B cell (primary cell): ENCODE measurements around the gene OLFML2B. TPM values are rescaled to one million over a fixed set of nuclear protein-coding genes. Genes with fewer than 3 reads are reported as not detected.

Experiments
- ATAC-seq: fragments of 200-7000 bp; cut with Tn5 transposase; one replicate; pipeline ENCODE4 v1.10.0; 2021; ENCODE audit warnings: low read depth, mild to moderate bottlenecking, moderate number of reproducible peaks, moderate library complexity
- CTCF ChIA-PET: fragments of 350-600 bp; sonication (Branson Sonifier 250); formaldehyde crosslinking; loops from one replicate; lab custom pipeline; 2021; ENCODE audit warnings: antibody characterized with exemption, inconsistent platforms; lab: Charles Lee
- POLR2A ChIA-PET: fragments of 350-600 bp; sonication (Branson Sonifier 250); formaldehyde crosslinking; loops from one replicate; lab custom pipeline; 2021; ENCODE audit warnings: antibody characterized with exemption; lab: Charles Lee
- DNase-seq: peaks from one replicate; pipeline ENCODE4 v3.0.0; 2013
- H2AFZ ChIP-seq: 2 replicates; pipeline ENCODE4 v1.6.1; 2012; ENCODE audit warnings: mild to moderate bottlenecking, low read depth, low read length; ENCODE audit not compliant: insufficient read depth, poor library complexity, severe bottlenecking
- H3K27ac ChIP-seq, 2 donors: 1 replicate in 1 of 2; 2 replicates in 1 of 2; pipeline ENCODE4 v1.5.1; 2012 to 2013; ENCODE audit warnings: low read length in 2 of 2, mild to moderate bottlenecking in 2 of 2, moderate library complexity in 1 of 2
- H3K27me3 ChIP-seq, 4 experiments: fragments of 200-600 bp in 1 of 4; sonication (generic) in 1 of 4; replicated peaks in 1 of 4; 1 replicate in 2 of 4; 2 replicates in 2 of 4; pipeline versions ENCODE4 v1.6.1 to v1.7.0; 2013 to 2016; ENCODE audit warnings: low read length in 3 of 4, mild to moderate bottlenecking in 2 of 4, mixed read lengths in 1 of 4, moderate library complexity in 1 of 4; ENCODE audit not compliant: insufficient read depth in 4 of 4, control insufficient read depth in 3 of 4; ENCODE audit errors: control extremely low read depth in 1 of 4
- H3K36me3 ChIP-seq, 2 experiments: replicated peaks in 1 of 2; 1 replicate in 1 of 2; 2 replicates in 1 of 2; pipeline versions ENCODE4 v1.6.1 to v1.7.1; 2013; ENCODE audit warnings: low read length in 1 of 2; ENCODE audit not compliant: insufficient read depth in 2 of 2, control insufficient read depth in 1 of 2; ENCODE audit errors: control extremely low read depth in 1 of 2, extremely low read depth in 1 of 2
- H3K4me1 ChIP-seq, 2 donors: fragments of 200-600 bp in 1 of 2; sonication (generic) in 1 of 2; 1 replicate in 1 of 2; 2 replicates in 1 of 2; pipeline versions ENCODE4 v1.5.1 to v1.6.1; 2013 to 2017; ENCODE audit warnings: low read length in 2 of 2; ENCODE audit not compliant: control insufficient read depth in 2 of 2, insufficient read depth in 2 of 2
- H3K4me2 ChIP-seq: replicated peaks from 2 replicates; pipeline ENCODE3; 2012; ENCODE audit warnings: mild to moderate bottlenecking, low read depth, low read length; ENCODE audit not compliant: poor library complexity, severe bottlenecking
- H3K4me3 ChIP-seq, 5 experiments: fragments of 200-600 bp in 1 of 5; sonication (generic) in 1 of 5; 1 replicate in 3 of 5; 2 replicates in 2 of 5; pipeline versions ENCODE4 v1.5.1 to v1.7.0; 2011 to 2016; ENCODE audit warnings: low read length in 4 of 5, mild to moderate bottlenecking in 4 of 5, low read depth in 2 of 5, control low read depth in 1 of 5, moderate library complexity in 1 of 5; ENCODE audit not compliant: insufficient read depth in 1 of 5; ENCODE audit errors: control extremely low read depth in 1 of 5, extremely low read depth in 1 of 5
- H3K79me2 ChIP-seq: fragments of 200-600 bp; sonication (generic); one replicate; pipeline ENCODE4 v1.6.0; 2016; ENCODE audit warnings: low read length; ENCODE audit not compliant: control insufficient read depth, insufficient read depth
- H3K9ac ChIP-seq: fragments of 200-600 bp; sonication (generic); 2 replicates; pipeline ENCODE4 v1.6.1; 2017; ENCODE audit warnings: mild to moderate bottlenecking, low read length, moderate library complexity
- H3K9me3 ChIP-seq, 3 donors: one replicate each; pipeline versions ENCODE4 v1.6.1 to v1.7.1; 2013; ENCODE audit warnings: low read length in 2 of 3; ENCODE audit not compliant: control insufficient read depth in 2 of 3, insufficient read depth in 1 of 3; ENCODE audit errors: control extremely low read depth in 1 of 3
- H4K20me1 ChIP-seq: 2 replicates; pipeline ENCODE4 v1.6.0; 2012; ENCODE audit warnings: mild to moderate bottlenecking, low read length; ENCODE audit not compliant: insufficient read depth, control insufficient read depth, poor library complexity, severe bottlenecking
- H3K27ac Mint-ChIP-seq: one replicate; pipeline ENCODE4 v1.8.0; 2021; ENCODE audit warnings: mixed read lengths
- H3K27me3 Mint-ChIP-seq: one replicate; pipeline ENCODE4 v1.8.0; 2021; ENCODE audit warnings: mixed read lengths
- H3K4me1 Mint-ChIP-seq: one replicate; pipeline ENCODE4 v1.8.0; 2021; ENCODE audit warnings: mixed read lengths
- H3K4me3 Mint-ChIP-seq: one replicate; pipeline ENCODE4 v1.8.0; 2021; ENCODE audit warnings: mixed read lengths
- H3K9me3 Mint-ChIP-seq: one replicate; pipeline ENCODE4 v1.8.0; 2022; ENCODE audit warnings: mixed read lengths; ENCODE audit not compliant: insufficient read depth
- EZH2 ChIP-seq: IDR thresholded peaks from 2 replicates; pipeline ENCODE4 v1.6.1; 2012; ENCODE audit warnings: borderline replicate concordance, low read depth, mild to moderate bottlenecking, moderate library complexity, low read length; ENCODE audit not compliant: insufficient read depth, poor library complexity, severe bottlenecking
- WGBS: methylation state at CpG from one replicate; pipeline ENCODE4 v1.1.5; 2013; ENCODE audit warnings: missing lambda C conversion rate; ENCODE audit not compliant: insufficient coverage; 5-methylcytosine and 5-hydroxymethylcytosine counted together
- intact Hi-C: fragments of 100-400 bp; cut with micrococcal nuclease; formaldehyde crosslinking; loops from one replicate; pipeline ENCODE4 v1.10.0; 2022
- polyA plus RNA-seq: library from polyadenylated mRNA; depleted of rRNA; stranded (reverse); fragments of >200 nt; gene quantifications from 2 replicates; pipeline ENCODE4 v1.2.3, GENCODE V29; 2012
- total RNA-seq, 2 donors: library from RNA; stranded (reverse); fragments of 120-200 nt in 1 of 2; gene quantifications; 1 replicate in 1 of 2; 2 replicates in 1 of 2; pipeline versions ENCODE4 v1.2.3 to v1.2.4, GENCODE V29; 2013 to 2022
- TF ChIP-seq, protein P1 (sequence below): fragments of 200-600 bp; IDR thresholded peaks from one replicate; pipeline ENCODE4 v1.8.0; 2022; ENCODE audit warnings: antibody characterized with exemption, mild to moderate bottlenecking

The OLFML2B gene
- total and polyA plus RNA-seq, 2 donors (not counting 1 experiment from before 2014, with no cell fraction given): not detected

DNA sequence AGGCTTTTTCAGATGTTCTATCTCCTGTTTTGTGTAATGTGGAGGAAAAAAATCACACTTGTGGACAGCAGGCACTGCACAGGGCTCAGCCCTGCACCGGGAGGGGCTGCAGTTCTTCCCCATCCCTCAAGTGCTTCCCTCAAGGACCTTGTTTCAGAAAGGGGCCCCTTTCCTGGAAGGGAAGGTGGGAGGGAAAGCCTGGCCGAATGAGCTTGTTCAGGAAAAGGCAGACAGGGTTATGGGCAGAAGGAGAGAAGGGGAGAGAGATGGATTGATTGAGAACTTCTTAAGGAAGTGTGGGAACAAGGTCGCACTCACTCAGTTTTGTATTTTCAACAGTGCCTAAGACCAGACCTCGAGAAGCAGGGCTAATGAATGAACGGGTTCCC is 41.2 kb downstream of the OLFML2B start:
- Mint-ChIP-seq H3K27ac (no peak overlapping the region), H3K9me3 (peaks cover 5% of the 10 kb centered on the region), H3K4me1 (no peaks in the 10 kb centered on the region), H3K4me3 (no peak overlapping the region), H3K27me3 (peaks cover 35% of the 10 kb centered on the region)
- H3K27me3 ChIP-seq: peaks cover 0 to 6% (median 0%) of the 10 kb centered on the region in 4 experiments
- no peaks in the 10 kb centered on the region for H3K36me3 ChIP-seq
- H3K79me2 ChIP-seq: no peaks in the 10 kb centered on the region
- intact Hi-C loops: no loop called here
- H3K27ac ChIP-seq: no peak overlapping the region
- no peak for TF ChIP-seq EZH2
- TF ChIP-seq, protein P1, sequence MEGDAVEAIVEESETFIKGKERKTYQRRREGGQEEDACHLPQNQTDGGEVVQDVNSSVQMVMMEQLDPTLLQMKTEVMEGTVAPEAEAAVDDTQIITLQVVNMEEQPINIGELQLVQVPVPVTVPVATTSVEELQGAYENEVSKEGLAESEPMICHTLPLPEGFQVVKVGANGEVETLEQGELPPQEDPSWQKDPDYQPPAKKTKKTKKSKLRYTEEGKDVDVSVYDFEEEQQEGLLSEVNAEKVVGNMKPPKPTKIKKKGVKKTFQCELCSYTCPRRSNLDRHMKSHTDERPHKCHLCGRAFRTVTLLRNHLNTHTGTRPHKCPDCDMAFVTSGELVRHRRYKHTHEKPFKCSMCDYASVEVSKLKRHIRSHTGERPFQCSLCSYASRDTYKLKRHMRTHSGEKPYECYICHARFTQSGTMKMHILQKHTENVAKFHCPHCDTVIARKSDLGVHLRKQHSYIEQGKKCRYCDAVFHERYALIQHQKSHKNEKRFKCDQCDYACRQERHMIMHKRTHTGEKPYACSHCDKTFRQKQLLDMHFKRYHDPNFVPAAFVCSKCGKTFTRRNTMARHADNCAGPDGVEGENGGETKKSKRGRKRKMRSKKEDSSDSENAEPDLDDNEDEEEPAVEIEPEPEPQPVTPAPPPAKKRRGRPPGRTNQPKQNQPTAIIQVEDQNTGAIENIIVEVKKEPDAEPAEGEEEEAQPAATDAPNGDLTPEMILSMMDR: no peak
- 51% methylated on average over 3 of the region's 5 CpGs for WGBS
- no peak overlapping the region for H2AFZ ChIP-seq
- ATAC-seq (no peak), DNase-seq (no peak)
- H3K9ac ChIP-seq: no peak overlapping the region
- POLR2A ChIA-PET: no interaction called here
- peaks cover 0 to 22% (median 2%) of the 10 kb centered on the region in 3 donors for H3K9me3 ChIP-seq
- H4K20me1 ChIP-seq: no peaks in the 10 kb centered on the region
- H3K4me1 ChIP-seq: no peaks in the 10 kb centered on the region
- H3K4me3 ChIP-seq: no peak overlapping the region
- no peak overlapping the region for H3K4me2 ChIP-seq
- CTCF ChIA-PET: no interaction called here

DNA sequence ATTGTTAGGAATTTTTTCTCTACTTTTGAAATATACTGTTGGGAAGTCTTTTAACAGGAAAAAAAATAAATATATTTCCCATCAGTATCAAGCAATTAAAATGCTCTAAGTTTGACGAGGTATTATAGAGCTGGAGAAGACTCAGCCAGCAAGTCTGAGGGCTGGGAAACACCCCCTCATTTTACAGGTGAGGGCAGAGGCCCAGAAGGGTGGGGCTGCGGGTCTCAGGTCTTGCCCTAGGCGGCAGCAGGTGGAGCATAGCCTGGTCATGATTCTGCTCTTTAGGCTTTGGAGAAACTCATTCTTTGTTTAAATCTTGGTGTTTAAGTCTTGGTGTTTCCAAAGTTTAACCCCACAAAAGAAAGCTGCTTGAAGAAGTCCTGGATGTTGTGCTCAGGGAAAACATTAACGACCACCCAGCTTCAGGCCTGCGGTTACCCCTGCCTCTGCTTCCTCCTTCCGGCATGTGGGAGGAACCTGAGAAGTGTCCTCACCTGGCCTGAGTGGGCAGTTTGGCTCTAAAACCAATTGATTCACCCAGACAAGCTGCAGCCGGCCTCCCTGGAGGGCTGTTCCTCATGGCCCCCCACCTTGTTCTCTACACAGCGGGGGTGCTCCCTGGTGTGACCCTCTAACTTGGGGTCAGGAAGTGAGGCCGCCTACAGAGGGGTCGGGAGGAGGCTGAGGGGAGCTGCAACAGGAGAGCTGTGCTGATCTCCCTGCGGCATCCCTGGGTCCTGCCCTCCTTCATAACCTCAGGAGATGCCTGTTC is 41.7 kb downstream of the OLFML2B start:
- peaks cover 30% of the 10 kb centered on the region for H3K27me3 Mint-ChIP-seq
- 78% methylated on average over 5 of the region's 11 CpGs for WGBS
- Histone ChIP-seq H3K4me1 (no peaks in the 10 kb centered on the region), H3K27ac (no peak overlapping the region), H3K27me3 (peaks cover 0 to 6% (median 0%) of the 10 kb centered on the region in 4 experiments), H2AFZ (no peak overlapping the region), H3K9me3 (peaks cover 0 to 21% (median 0%) of the 10 kb centered on the region in 3 donors), H3K36me3 (no peaks in the 10 kb centered on the region), H3K4me3 (no peak overlapping the region), H3K4me2 (no peak overlapping the region), H3K79me2 (no peaks in the 10 kb centered on the region), H4K20me1 (no peaks in the 10 kb centered on the region), H3K9ac (no peak overlapping the region)
- H3K4me3 Mint-ChIP-seq: no peak overlapping the region
- no peaks in the 10 kb centered on the region for H3K9me3 Mint-ChIP-seq
- H3K27ac Mint-ChIP-seq: no peak overlapping the region
- no peak for ATAC-seq
- POLR2A ChIA-PET: no interaction called here
- intact Hi-C loops: no loop called here
- no peaks in the 10 kb centered on the region for H3K4me1 Mint-ChIP-seq
- CTCF ChIA-PET: no interaction called here
- no peak for TF ChIP-seq EZH2
- TF ChIP-seq, protein P1: no peak
- DNase-seq: no peak
